AG09309 (cell line): Measurements from ENCODE around the gene SPATS2.
"Not testable (repeated sequence)": the region's sequence is repeated elsewhere in the genome, so short reads cannot be mapped to it uniquely, and the experiment has no call there.

ENCODE experiments used
- DNase-seq: peaks from one replicate; pipeline ENCODE4 v3.0.0-alpha.2; 2010; ENCODE audit warnings: low read depth
- H3K4me3 ChIP-seq: 2 replicates; pipeline ENCODE4 v1.5.1; 2011; ENCODE audit warnings: mild to moderate bottlenecking, low read depth, low read length, moderate library complexity; ENCODE audit not compliant: control insufficient read depth
- CTCF ChIP-seq: IDR thresholded peaks from 2 replicates; pipeline ENCODE4 v1.5.1; 2011; ENCODE audit warnings: mild to moderate bottlenecking, low read depth, low read length, inconsistent platforms; ENCODE audit not compliant: insufficient read depth, control insufficient read depth; ENCODE audit errors: missing control alignments

SPATS2 gene

GRCh38 chr12:49529414-49529813, 162.2 kb downstream of the SPATS2 start:
- no peak for TF ChIP-seq CTCF
- no peak for DNase-seq
- H3K4me3 ChIP-seq = no peak overlapping the region

- no peak for TF ChIP-seq CTCF
- H3K4me3 ChIP-seq = no peak overlapping the region
- no peak for DNase-seq
Observed at GRCh38 chr12:49531745-49532144, 164.5 kb downstream of the SPATS2 start.

GRCh38 chr12:49533331-49533730, 166.1 kb downstream of the SPATS2 start:
- no peak for DNase-seq
- H3K4me3 ChIP-seq = no peak overlapping the region
- no peak for TF ChIP-seq CTCF

- not testable (repeated sequence) for DNase-seq, H3K4me3 ChIP-seq
Observed at GRCh38 chr12:49534122-49534521, 166.9 kb downstream of the SPATS2 start.

- H3K4me3 ChIP-seq = no peak overlapping the region
- TF ChIP-seq CTCF = no peak
- no peak for DNase-seq
Observed at GRCh38 chr12:49534731-49535278, 167.5 kb downstream of the SPATS2 start.

GRCh38 chr12:49535921-49536525, 168.8 kb downstream of the SPATS2 start:
- no peak for DNase-seq
- no peak overlapping the region for H3K4me3 ChIP-seq
- no peak for TF ChIP-seq CTCF

GRCh38 chr12:49536526-49537071, 169.3 kb downstream of the SPATS2 start:
- no peak overlapping the region for H3K4me3 ChIP-seq
- no peak for TF ChIP-seq CTCF
- DNase-seq = no peak
